Measurements from ENCODE around the gene POU6F2.
"Not testable (repeated sequence)": the region's sequence is repeated elsewhere in the genome, so short reads cannot be mapped to it uniquely, and the experiment has no call there.

The POU6F2 gene

DNA sequence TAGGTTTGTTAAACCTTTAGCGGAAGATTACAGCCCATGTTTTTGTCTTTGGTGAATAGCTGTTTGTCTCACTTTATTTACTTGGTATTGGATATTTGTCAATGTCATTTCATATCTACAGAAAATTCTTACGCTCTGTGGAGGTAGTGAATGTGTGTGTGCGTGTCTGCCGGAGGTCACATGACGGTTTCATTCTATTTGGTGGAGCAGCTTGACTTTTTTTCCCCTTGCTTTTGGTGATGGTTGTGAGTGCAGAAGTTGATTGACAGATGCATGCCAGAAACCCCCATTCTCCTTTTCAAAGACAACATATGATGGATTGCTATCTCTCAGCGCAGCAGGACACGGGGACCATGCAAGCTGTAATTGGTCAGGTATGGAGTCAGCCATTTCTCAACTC is at the start of gene POU6F2:
Gene POU6F2, plus strand, starts transcription at position 225 of the 400 bp plus-strand sequence. Its CDS starts 45 bp downstream, at position 270.
- DNase-seq (no peak), ATAC-seq (no peak)

- ATAC-seq (no peak), DNase-seq (no peak)
Measured at GRCh38 chr7:38928506-38928905, 49.2 kb upstream of the POU6F2 start.

GRCh38 chr7:38929460-38930171 is 48.1 kb upstream of the POU6F2 start:
- no peak for ATAC-seq
- DNase-seq, result no peak

- DNase-seq (peak; percentile 70), ATAC-seq (no peak)
Measured at GRCh38 chr7:38932509-38933168, 45.1 kb upstream of the POU6F2 start.

DNA sequence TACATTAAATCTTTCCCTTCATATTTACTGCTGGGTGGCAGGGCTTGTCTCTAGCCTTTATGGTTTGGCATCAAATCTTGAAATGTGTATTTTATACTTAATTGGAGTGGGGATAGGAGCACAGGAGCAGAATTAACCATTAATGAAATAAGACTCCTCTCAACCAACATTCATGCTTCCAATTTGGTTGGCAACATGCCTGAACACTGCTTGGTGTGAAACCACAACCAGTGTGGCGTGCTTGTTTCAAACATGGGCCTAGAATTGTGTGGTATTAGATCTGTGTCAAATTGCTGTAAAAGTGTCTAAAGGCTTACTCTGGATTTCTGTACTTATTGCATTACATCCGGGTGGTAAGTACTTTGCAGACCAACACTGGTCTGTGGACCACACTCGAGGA is 43.7 kb upstream of the POU6F2 start:
- no peak for DNase-seq
- ATAC-seq, result no peak

DNA sequence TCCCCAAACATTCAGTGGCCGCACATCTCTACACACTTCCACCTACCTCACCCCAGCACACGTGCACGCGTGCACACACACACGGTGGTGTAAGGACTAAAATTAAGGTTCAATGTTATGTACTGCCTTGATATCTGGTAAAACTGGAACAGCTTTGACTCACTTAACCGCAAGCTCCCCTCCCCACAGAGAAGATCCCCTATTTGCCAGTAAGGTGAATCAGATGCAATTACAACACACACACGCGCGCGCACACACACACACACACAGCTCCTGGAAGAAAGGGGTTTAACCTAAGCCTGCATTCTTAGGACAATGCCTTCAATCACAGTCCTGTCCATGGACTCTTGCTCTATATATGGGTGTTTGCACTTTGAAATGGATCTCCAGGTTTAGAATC is 43.2 kb upstream of the POU6F2 start:
- no peak for ATAC-seq
- DNase-seq, result no peak

- no peak for ATAC-seq
- no peak for DNase-seq
Measured at GRCh38 chr7:38936641-38937040, 41.1 kb upstream of the POU6F2 start.

DNA sequence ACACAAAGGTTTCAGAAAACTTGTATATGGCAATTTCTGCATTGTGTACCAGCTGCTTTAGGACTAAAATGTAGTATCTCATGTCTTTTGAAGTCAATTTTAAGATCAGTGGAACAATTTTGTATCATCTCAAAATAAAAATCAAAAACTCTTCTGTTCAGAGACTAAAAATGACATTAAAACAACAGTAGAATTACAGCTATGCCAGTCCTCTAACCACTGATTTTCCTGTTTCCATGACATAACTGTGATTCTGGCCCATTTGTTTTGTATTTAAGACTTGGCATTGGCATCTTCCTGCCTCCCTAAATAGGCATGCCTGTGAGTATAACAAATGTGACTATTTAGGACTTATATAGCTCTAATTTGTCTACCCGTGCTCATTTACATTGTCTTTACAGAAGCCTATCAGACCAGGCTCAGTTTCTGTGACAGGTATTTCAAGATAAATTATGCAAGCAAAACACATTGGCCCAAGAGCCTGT is 39.7 kb upstream of the POU6F2 start:
- ATAC-seq (no peak), DNase-seq (no peak)

DNA sequence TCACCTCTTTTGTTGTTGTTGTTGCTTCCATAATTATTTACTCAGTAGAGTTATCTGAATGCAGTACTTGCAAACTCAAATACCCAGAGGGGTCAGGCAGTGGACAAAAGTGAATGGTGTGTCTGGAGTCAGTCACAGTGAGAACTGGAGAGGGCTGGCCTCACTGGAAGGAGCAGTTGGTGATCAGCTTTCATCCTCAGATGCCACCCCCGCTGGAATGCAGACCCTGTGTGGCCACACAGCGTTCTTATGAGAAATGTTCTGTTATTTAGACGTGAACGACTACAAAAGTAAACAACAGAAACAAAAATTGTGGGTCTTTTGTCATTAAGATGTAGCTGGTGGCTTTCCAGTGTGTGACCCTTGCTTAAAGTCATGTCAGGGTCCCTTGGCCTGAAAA is 39.1 kb upstream of the POU6F2 start:
- ATAC-seq, result no peak

DNA sequence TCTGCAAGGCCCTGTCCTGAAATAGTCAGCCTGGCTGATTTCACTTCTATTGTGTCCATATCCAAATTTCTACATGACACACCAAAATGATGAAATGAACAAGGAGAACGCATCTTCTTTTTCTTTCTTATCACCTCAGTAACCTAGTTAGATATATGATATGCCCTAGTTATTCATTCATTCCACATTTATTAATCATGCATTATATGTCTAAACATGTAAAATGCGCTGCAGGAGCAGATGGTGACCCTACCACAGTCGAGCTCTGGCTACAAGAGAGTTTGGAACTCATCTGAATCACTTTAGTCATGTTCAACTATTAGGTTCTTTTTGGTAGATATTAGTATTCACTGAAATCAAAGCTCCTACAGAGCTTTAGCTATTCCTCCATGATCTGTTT is 36.9 kb upstream of the POU6F2 start:
- ATAC-seq, result no peak
- no peak for DNase-seq

More for the DNA sequence above, 39.1 kb upstream of the POU6F2 start:
- no peak for DNase-seq

GRCh38 chr7:38942431-38943051 is 35.2 kb upstream of the POU6F2 start:
- ATAC-seq (no peak), DNase-seq (no peak)

DNA sequence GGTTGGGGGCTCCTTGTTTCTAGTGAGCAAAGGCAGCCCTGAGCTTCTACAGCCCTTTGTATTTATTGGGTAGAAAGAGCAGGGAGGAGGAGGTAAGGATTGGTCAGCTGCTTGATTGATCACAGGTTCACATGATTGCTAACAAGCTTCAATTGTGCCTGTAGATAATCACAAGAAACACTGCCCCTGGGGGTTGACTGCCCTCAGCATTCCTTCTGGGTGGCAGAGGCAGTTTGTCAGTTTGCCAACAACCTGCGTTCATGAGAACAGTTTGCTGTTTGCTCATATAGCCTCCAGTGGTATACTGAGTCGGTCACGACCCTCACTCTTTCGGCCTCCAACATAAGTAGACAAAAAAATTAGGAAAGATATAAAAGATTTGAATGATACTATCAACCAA is 30.2 kb upstream of the POU6F2 start:
- DNase-seq, ATAC-seq: not testable (repeated sequence)

- ATAC-seq (no peak), DNase-seq (no peak)
Measured at GRCh38 chr7:38950309-38950708, 27.4 kb upstream of the POU6F2 start.

DNA sequence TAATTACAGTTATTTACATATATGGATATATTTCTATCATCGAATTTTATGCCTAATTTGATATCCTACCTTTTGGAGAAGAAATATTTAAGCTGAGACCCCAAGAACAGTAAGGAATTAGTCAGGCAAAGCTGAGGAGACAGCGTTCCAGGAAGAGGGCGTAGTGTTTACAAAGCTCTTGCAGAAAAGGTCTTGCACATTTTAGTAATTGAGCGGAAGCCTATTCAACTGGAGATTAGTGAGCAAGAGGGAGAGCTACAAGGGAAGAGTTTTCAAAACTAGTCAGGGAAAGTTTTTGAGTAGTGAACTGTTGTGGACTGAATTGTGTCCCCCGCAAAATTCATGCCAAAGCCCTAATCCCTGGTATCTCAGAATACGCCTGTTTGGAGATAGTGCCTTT is 26.5 kb upstream of the POU6F2 start:
- DNase-seq (no peak), ATAC-seq (no peak)

DNA sequence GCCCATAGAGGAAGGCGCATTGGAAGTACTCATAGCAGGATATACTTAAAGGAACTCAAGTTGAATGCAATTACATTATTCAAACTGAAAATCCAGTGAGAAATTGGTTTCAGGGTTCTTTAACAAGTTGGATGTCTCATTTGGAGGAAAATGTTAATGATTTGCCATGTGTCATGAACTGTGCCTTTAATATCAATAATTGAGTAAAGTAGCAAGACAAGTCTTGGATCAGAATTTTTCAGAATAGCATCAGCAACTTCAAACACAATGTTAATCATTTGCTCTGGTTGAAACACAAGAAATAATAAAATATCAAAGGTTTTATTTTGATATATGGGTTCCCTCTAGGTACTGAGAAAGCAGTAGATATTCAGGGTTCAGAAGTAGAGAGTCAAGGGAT is 24.5 kb upstream of the POU6F2 start:
- ATAC-seq (no peak), DNase-seq (no peak)

DNA sequence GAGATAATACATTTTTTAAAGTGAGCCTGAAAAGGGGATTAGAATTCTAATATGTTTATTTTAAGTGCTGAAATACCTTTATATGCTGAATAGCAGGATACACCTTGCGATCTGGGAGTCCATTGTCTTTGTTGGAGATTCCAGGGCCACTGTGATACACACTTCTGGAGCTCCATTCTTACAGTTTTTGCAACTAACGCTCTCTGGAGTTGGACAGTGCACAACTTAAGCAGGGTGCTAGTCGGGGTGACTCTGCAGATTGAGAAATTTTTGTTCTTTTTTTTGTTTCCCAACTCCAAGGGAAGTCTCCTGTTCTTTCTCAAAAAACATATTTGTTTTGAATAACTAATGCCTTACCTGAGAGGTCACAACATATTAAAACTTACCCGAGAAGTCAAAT is 23.7 kb upstream of the POU6F2 start:
- DNase-seq, result no peak

GRCh38 chr7:38955892-38956291 is 21.8 kb upstream of the POU6F2 start:
- DNase-seq (no peak), ATAC-seq (no peak)

More for the DNA sequence above, 23.7 kb upstream of the POU6F2 start:
- no peak for ATAC-seq

- ATAC-seq, result no peak
- DNase-seq, result no peak
Measured at GRCh38 chr7:38962028-38962427, 15.7 kb upstream of the POU6F2 start.

DNA sequence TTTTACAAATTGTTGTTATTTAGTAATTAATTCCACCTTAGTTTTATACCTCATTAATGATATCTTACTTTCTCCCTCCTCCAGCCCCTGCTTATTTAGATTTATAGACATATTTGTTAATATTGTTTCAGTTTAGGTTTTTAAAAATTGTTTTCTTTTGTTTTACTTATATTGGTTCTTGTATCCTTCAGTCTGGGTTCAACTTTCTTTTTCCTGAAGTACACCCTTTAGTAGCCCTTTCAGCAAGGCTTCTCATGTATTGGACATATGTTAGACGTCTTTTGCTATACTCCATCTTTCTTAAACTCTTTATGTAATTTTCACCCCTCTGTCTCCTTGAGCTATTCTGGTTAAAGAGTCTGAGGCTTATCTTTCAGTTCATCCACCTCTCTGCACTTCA is 12.8 kb upstream of the POU6F2 start:
- DNase-seq (no peak), ATAC-seq (no peak)

GRCh38 chr7:38973760-38974159 is 3.9 kb upstream of the POU6F2 start:
- DNase-seq, result no peak

GRCh38 chr7:38975944-38976392 is 1.7 kb upstream of the POU6F2 start:
- ATAC-seq, result no peak
- no peak for DNase-seq

More at GRCh38 chr7:38973760-38974159, 3.9 kb upstream of the POU6F2 start:
- ATAC-seq, result no peak

DNA sequence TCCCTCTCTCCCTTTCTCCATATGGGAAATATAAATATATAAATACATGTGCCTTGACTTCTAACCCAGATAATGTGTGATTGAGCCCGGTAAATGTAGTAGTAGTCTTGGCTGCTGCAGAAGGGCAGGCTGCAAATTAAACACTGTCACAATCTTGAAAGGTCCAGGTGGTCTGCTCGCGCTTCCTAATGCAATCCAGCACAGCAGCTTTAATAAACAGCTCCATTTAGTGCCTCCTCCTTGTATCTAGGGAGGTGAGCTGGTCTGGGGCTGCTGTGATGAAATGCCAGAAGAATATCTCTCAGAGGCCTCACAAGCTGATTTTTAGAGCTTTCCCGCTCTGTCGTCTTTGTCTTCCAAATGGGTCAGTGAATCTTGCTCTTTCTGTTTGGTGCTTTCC is 782 bp downstream of the POU6F2 start:
- ATAC-seq (no peak), DNase-seq (no peak)

DNA sequence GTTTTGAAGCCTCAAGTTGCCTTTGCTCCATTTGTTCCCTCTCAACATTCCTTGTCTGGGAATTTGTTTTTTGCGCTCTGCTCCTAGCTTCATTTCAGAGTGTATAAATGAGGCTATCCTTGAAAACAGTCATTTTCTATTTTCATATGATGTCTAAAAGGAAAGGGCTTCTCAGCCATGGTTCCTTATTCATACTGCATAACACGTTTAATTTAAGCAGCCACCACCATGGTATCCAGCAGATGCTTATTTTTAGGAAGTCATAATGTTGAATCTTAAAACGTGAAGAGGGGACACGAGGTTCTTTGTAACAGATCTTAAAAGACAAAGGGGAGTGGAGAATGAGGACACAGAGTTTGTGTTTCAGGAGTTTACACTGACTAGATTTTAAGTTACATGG is 14.5 kb downstream of the POU6F2 start:
- ATAC-seq, result no peak
- no peak for DNase-seq

Data from stimulated activated naive CD8-positive, alpha-beta T cell treated with anti-CD3 and anti-CD28 coated beads, Interleukin-15, Interleukin-2, amounts not matched to agents 100 U/mL and 50 U/mL, for 24 hours (primary cell).